KBM-7 (cell line): ENCODE measurements around the gene ELMO1.

ENCODE experiments used
- DNase-seq: peaks from one replicate; pipeline ENCODE4 v3.0.0-alpha.2; 2015
- in situ Hi-C: fragments of 300-500 bp; cut with MboI; formaldehyde crosslinking; loops from 2 replicates; pipeline ENCODE4 v1.14.3; 2020; ENCODE audit warnings: low sequenced_read_pairs, low pct_unique_long_range_greater_than_20kb, mixed read lengths

The ELMO1 gene

GRCh38 chr7:37107047-37107750 lies 341.5 kb downstream of the ELMO1 start:
- DNase-seq, result no peak
- in situ Hi-C loops, result no loop called here

- in situ Hi-C loops, result no loop called here
- DNase-seq, result no peak
Measured at GRCh38 chr7:37105762-37106161, 342.9 kb downstream of the ELMO1 start.

GRCh38 chr7:37104822-37105518 lies 343.7 kb downstream of the ELMO1 start:
- in situ Hi-C loops, result no loop called here
- no peak for DNase-seq

GRCh38 chr7:37102518-37103137 lies 346.0 kb downstream of the ELMO1 start:
- no peak for DNase-seq
- in situ Hi-C loops, result no loop called here

- peak; percentile 27 for DNase-seq
- in situ Hi-C loops, result no loop called here
Measured at GRCh38 chr7:37100735-37101331, 347.8 kb downstream of the ELMO1 start.

- DNase-seq, result no peak
- in situ Hi-C loops, result no loop called here
Measured at GRCh38 chr7:37098762-37099161, 349.9 kb downstream of the ELMO1 start.

- no peak for DNase-seq
- in situ Hi-C loops, result no loop called here
Measured at GRCh38 chr7:37097983-37098382, 350.7 kb downstream of the ELMO1 start.

- in situ Hi-C loops, result no loop called here
Measured at GRCh38 chr7:37097276-37097675, 351.4 kb downstream of the ELMO1 start.

GRCh38 chr7:37096341-37096740 lies 352.3 kb downstream of the ELMO1 start:
- in situ Hi-C loops, result no loop called here
- no peak for DNase-seq

More at GRCh38 chr7:37097276-37097675, 351.4 kb downstream of the ELMO1 start:
- DNase-seq, result no peak

GRCh38 chr7:37095122-37095521 lies 353.5 kb downstream of the ELMO1 start:
- in situ Hi-C loops, result no loop called here
- no peak for DNase-seq

GRCh38 chr7:37093257-37093656 lies 355.4 kb downstream of the ELMO1 start:
- in situ Hi-C loops, result no loop called here
- DNase-seq, result no peak

GRCh38 chr7:37092548-37092947 lies 356.1 kb downstream of the ELMO1 start:
- DNase-seq, result peak; percentile 82
- in situ Hi-C loops, result no loop called here

- in situ Hi-C loops, result no loop called here
- no peak for DNase-seq
Measured at GRCh38 chr7:37089972-37090371, 358.7 kb downstream of the ELMO1 start.

- in situ Hi-C loops, result no loop called here
- no peak for DNase-seq
Measured at GRCh38 chr7:37085600-37085999, 363.1 kb downstream of the ELMO1 start.

GRCh38 chr7:37084303-37084702 lies 364.4 kb downstream of the ELMO1 start:
- in situ Hi-C loops, result no loop called here
- no peak for DNase-seq

GRCh38 chr7:37083311-37084096 lies 365.2 kb downstream of the ELMO1 start:
- in situ Hi-C loops, result no loop called here
- no peak for DNase-seq

GRCh38 chr7:37081436-37081835 lies 367.2 kb downstream of the ELMO1 start:
- in situ Hi-C loops, result no loop called here
- no peak for DNase-seq

GRCh38 chr7:37079420-37079819 lies 369.2 kb downstream of the ELMO1 start:
- in situ Hi-C loops, result no loop called here
- DNase-seq, result no peak

- in situ Hi-C loops, result no loop called here
- DNase-seq, result no peak
Measured at GRCh38 chr7:37076668-37077067, 372.0 kb downstream of the ELMO1 start.
